CD4-positive, alpha-beta T cell treated with Interleukin-17A for 1 hour (primary cell): Measurements from ENCODE around the gene REP15.
"Not testable (repeated sequence)": the region's sequence is repeated elsewhere in the genome, so short reads cannot be mapped to it uniquely, and the experiment has no call there.

Experiments used
- DNase-seq: peaks from one replicate; pipeline ENCODE4 v3.0.0-alpha.2; 2020

REP15 gene

GRCh38 chr12:27696293-27696652 is at the start of gene REP15:
Gene REP15 (plus strand): TSS chr12:27696447. CDS start chr12:27696563, 116 bp downstream.
- DNase-seq: no peak

- no peak for DNase-seq
Observed at GRCh38 chr12:27650011-27650410, 46.2 kb upstream of the REP15 start.

- DNase-seq: no peak
Observed at GRCh38 chr12:27651201-27651600, 45.0 kb upstream of the REP15 start.

GRCh38 chr12:27652174-27652763 is 44.0 kb upstream of the REP15 start:
- peak; percentile 53 for DNase-seq

- DNase-seq: no peak
Observed at GRCh38 chr12:27653661-27654060, 42.6 kb upstream of the REP15 start.

- not testable (repeated sequence) for DNase-seq
Observed at GRCh38 chr12:27655476-27655875, 40.8 kb upstream of the REP15 start.

GRCh38 chr12:27657296-27657695 is 39.0 kb upstream of the REP15 start:
- DNase-seq: no peak

- no peak for DNase-seq
Observed at GRCh38 chr12:27665704-27666103, 30.5 kb upstream of the REP15 start.

- DNase-seq: no peak
Observed at GRCh38 chr12:27666510-27666909, 29.7 kb upstream of the REP15 start.

- DNase-seq: no peak
Observed at GRCh38 chr12:27667540-27667939, 28.7 kb upstream of the REP15 start.

- DNase-seq: no peak
Observed at GRCh38 chr12:27672051-27672450, 24.2 kb upstream of the REP15 start.

GRCh38 chr12:27672643-27673042 is 23.6 kb upstream of the REP15 start:
- DNase-seq: no peak

GRCh38 chr12:27673101-27673718 is 23.0 kb upstream of the REP15 start:
- no peak for DNase-seq

GRCh38 chr12:27674989-27675388 is 21.3 kb upstream of the REP15 start:
- DNase-seq: no peak

- no peak for DNase-seq
Observed at GRCh38 chr12:27680619-27681018, 15.6 kb upstream of the REP15 start.

GRCh38 chr12:27682534-27682933 is 13.7 kb upstream of the REP15 start:
- DNase-seq: no peak

- DNase-seq: no peak
Observed at GRCh38 chr12:27685274-27685673, 11.0 kb upstream of the REP15 start.

GRCh38 chr12:27686147-27686546 is 10.1 kb upstream of the REP15 start:
- DNase-seq: no peak

GRCh38 chr12:27688671-27689070 is 7.6 kb upstream of the REP15 start:
- DNase-seq: no peak

- no peak for DNase-seq
Observed at GRCh38 chr12:27689558-27690180, 6.6 kb upstream of the REP15 start.

GRCh38 chr12:27693403-27693802 is 2.8 kb upstream of the REP15 start:
- DNase-seq: no peak

- DNase-seq: no peak
Observed at GRCh38 chr12:27695556-27696292, 523 bp upstream of the REP15 start.

- no peak for DNase-seq
Observed at GRCh38 chr12:27696864-27697564, 767 bp downstream of the REP15 start.
